PC-9 (cell line): ENCODE data around the gene COG4. TPM values are rescaled to one million over a fixed set of nuclear protein-coding genes. Genes with fewer than 3 reads are reported as not detected.
A peak's percentile ranks its signal among the peaks of the same experiment; 100 is the strongest.

Source experiments
- BruUV-seq: library from RNA; stranded (reverse); fragments of 400-500 nt; replicated peaks from 2 replicates; lab custom pipeline; 2021; lab: Mats Ljungman, UMichigan
- CTCF ChIA-PET: fragments of 300-600 bp; sonication (Branson Sonifier 250); formaldehyde crosslinking; loops from one replicate; lab custom pipeline; 2022; ENCODE audit warnings: antibody characterized with exemption; lab: Charles Lee
- POLR2A ChIA-PET: fragments of 300-600 bp; sonication (Branson Sonifier 250); formaldehyde crosslinking; loops from one replicate; lab custom pipeline; 2022; ENCODE audit warnings: antibody characterized with exemption; ENCODE audit not compliant: unreplicated experiment; lab: Charles Lee
- DNase-seq, 2 experiments: peaks; one replicate each; pipeline versions ENCODE4 v3.0.0 to v3.0.0-alpha.2; 2015 to 2022; ENCODE audit warnings: mixed read lengths in 1 of 2
- H2AFZ ChIP-seq: fragments of 200-600 bp; sonication (generic); 2 replicates; pipeline ENCODE4 v1.8.1; 2017; ENCODE audit warnings: antibody characterized with exemption
- H3F3A ChIP-seq: fragments of 200-600 bp; sonication (generic); 2 replicates; pipeline ENCODE4 v1.8.1; 2017; ENCODE audit warnings: antibody characterized with exemption, mild to moderate bottlenecking, low read depth; ENCODE audit not compliant: insufficient read depth
- H3K27ac ChIP-seq: fragments of 200-600 bp; sonication (generic); 2 replicates; pipeline ENCODE4 v1.6.1; 2016; ENCODE audit warnings: mixed run types
- H3K27me3 ChIP-seq: fragments of 200-600 bp; sonication (generic); 2 replicates; pipeline ENCODE4 v1.6.1; 2016; ENCODE audit warnings: low read depth, mixed run types; ENCODE audit not compliant: insufficient read depth
- H3K36me3 ChIP-seq: fragments of 200-600 bp; sonication (generic); 2 replicates; pipeline ENCODE4 v1.6.1; 2016; ENCODE audit warnings: low read depth, mixed run types
- H3K4me1 ChIP-seq: fragments of 200-600 bp; sonication (generic); replicated peaks from 2 replicates; pipeline ENCODE4 v1.6.1; 2016; ENCODE audit warnings: mixed run types; ENCODE audit not compliant: insufficient read depth
- H3K4me2 ChIP-seq: fragments of 200-600 bp; sonication (generic); 2 replicates; pipeline ENCODE4 v1.6.1; 2017; ENCODE audit warnings: mixed run types
- H3K4me3 ChIP-seq: fragments of 200-600 bp; sonication (generic); 2 replicates; pipeline ENCODE4 v1.6.1; 2016; ENCODE audit warnings: mixed run types
- H3K79me2 ChIP-seq: fragments of 200-600 bp; sonication (generic); 2 replicates; pipeline ENCODE4 v1.6.1; 2017; ENCODE audit warnings: low read depth, mixed run types
- H3K9me2 ChIP-seq: fragments of 200-600 bp; sonication (generic); 2 replicates; pipeline ENCODE4 v1.8.1; 2017; ENCODE audit warnings: mild to moderate bottlenecking; ENCODE audit not compliant: insufficient read depth
- H3K9me3 ChIP-seq: fragments of 200-600 bp; sonication (generic); 2 replicates; pipeline ENCODE4 v1.8.1; 2016; ENCODE audit warnings: low read depth; ENCODE audit not compliant: insufficient read depth
- H4K20me1 ChIP-seq: fragments of 200-600 bp; sonication (generic); 2 replicates; pipeline ENCODE4 v1.8.1; 2017; ENCODE audit not compliant: insufficient read depth
- EZH2 ChIP-seq: fragments of 200-600 bp; sonication (generic); IDR thresholded peaks from 2 replicates; pipeline ENCODE4 v1.8.0; 2017; ENCODE audit warnings: antibody characterized with exemption, low read depth
- intact Hi-C: fragments of 100-400 bp; cut with micrococcal nuclease; formaldehyde crosslinking; loops from one replicate; pipeline ENCODE4 v1.10.0; 2022; ENCODE audit not compliant: unreplicated experiment
- total RNA-seq: library from RNA; stranded (reverse); gene quantifications from 2 replicates; pipeline ENCODE4 v1.2.3, GENCODE V29; 2021
- TF ChIP-seq, protein P1 (sequence below): fragments of 200-600 bp; sonication (generic); conservative IDR thresholded peaks from 2 replicates; pipeline ENCODE4 v1.6.1; 2017; ENCODE audit warnings: mixed run types, antibody characterized with exemption, mild to moderate bottlenecking, moderate library complexity

COG4 gene
- total RNA-seq, 1 experiment from 2014 or later = 61.1 TPM

DNA sequence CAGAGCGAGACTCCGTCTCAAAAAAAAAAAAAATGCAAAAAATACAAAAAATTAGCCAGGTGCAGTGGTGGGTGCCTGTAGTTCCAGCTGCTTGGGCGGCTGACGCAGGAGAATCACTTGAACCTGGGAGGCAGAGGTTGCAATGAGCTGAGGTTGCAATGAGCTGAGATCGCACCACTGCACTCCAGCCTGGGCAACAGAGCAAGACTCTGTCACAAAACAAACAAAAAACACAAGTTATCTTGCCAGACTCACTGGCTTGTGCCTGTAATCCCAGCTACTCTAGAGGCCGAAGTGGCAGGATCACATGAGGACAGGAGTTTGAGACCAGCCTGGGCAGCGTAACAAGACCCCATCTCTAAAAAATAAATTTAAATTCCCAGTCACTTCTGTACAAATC lies 81.0 kb downstream of the COG4 start:
- H3K27ac ChIP-seq = no peak overlapping the region
- H3F3A ChIP-seq = no peaks in the 10 kb centered on the region
- intact Hi-C loops = no loop called here
- ChIA-PET CTCF (no interaction called here), POLR2A (no interaction called here)
- H3K4me2 ChIP-seq = no peak overlapping the region
- no peaks in the 10 kb centered on the region for H3K79me2 ChIP-seq
- no peaks in the 10 kb centered on the region for H3K27me3 ChIP-seq
- H3K9me2 ChIP-seq = no peaks in the 10 kb centered on the region
- no peaks in the 10 kb centered on the region for H3K4me1 ChIP-seq
- TF ChIP-seq, protein P1, sequence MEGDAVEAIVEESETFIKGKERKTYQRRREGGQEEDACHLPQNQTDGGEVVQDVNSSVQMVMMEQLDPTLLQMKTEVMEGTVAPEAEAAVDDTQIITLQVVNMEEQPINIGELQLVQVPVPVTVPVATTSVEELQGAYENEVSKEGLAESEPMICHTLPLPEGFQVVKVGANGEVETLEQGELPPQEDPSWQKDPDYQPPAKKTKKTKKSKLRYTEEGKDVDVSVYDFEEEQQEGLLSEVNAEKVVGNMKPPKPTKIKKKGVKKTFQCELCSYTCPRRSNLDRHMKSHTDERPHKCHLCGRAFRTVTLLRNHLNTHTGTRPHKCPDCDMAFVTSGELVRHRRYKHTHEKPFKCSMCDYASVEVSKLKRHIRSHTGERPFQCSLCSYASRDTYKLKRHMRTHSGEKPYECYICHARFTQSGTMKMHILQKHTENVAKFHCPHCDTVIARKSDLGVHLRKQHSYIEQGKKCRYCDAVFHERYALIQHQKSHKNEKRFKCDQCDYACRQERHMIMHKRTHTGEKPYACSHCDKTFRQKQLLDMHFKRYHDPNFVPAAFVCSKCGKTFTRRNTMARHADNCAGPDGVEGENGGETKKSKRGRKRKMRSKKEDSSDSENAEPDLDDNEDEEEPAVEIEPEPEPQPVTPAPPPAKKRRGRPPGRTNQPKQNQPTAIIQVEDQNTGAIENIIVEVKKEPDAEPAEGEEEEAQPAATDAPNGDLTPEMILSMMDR = no peak
- no peak for TF ChIP-seq EZH2
- BruUV-seq = no TSS peak
- H2AFZ ChIP-seq = no peak overlapping the region
- no peaks in the 10 kb centered on the region for H3K36me3 ChIP-seq
- no peak overlapping the region for H3K4me3 ChIP-seq
- H4K20me1 ChIP-seq = no peaks in the 10 kb centered on the region
- no peaks in the 10 kb centered on the region for H3K9me3 ChIP-seq
- no peak for DNase-seq

DNA sequence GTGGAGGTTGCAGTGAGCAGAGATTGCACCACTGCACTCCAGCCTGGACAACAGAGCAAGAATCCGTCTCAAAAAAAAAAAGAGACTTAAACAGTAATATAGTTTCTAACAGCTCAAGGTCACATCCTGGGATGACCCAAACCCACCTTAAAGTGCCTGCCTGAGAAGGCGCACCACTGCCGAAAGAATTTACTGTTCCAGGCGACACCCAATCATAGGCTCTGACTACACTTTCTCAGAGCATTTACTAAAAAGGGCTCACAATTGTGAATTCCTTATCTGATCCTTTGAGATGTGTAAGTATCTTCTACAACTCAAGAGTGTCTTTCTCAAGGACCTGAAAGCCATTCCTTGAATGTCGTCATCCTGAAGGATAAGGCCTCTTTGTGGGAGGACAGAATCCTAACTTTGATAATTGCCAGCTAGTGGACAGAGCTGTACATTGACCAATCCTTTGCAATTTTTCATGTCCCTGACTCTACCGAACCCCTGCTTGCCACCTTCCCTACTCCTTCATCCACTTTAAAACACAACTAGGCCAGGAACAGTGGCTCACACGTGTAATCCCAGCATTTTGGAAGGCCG lies 81.9 kb downstream of the COG4 start:
- Histone ChIP-seq H3K36me3 (no peaks in the 10 kb centered on the region), H3K4me2 (no peak overlapping the region), H3K9me2 (no peaks in the 10 kb centered on the region), H3K4me3 (no peak overlapping the region), H3K79me2 (no peaks in the 10 kb centered on the region), H4K20me1 (no peaks in the 10 kb centered on the region), H3K27me3 (no peaks in the 10 kb centered on the region), H3K27ac (no peak overlapping the region), H3K4me1 (0 out of 2 replicates have a peak, but pooled peaks cover under 1% of the 10 kb centered on the region), H3F3A (no peaks in the 10 kb centered on the region), H3K9me3 (no peaks in the 10 kb centered on the region), H2AFZ (no peak overlapping the region)
- DNase-seq = no peak
- ChIA-PET POLR2A (no interaction called here), CTCF (no interaction called here)
- no TSS peak for BruUV-seq
- TF ChIP-seq EZH2 = no peak
- TF ChIP-seq, protein P1 = no peak
- intact Hi-C loops = no loop called here

DNA sequence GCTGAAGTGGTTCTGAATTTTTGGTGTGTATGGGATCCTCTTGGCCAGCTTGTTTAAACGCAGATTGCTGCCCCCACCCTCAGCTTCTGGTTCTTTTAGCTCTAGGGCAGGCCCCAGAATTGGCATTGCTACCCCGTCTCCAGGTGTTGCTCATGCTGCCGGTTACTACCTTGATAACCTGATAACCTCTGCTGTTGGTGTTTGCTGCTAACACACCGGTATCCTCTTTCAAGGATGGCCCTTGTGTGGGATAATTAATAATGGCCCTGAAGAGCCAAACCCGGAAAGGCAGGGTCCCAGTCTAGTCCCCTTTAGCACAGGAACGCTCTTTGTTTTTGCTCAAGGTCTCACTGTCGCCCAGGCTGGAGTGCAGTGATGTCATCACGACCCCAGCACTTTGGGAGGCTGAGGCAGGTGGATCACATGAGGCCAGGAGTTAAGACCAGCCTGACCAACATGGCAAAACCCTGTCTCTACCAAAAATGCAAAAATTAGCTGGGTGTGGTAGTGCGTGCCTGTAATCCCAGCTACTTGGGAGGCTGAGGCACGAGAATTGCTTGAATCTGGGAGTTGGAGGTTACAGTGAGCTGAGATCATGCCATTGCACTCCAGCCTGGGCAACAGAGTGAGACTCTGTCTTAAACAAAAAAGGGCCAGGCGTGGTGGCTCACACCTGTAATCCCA lies 83.2 kb downstream of the COG4 start:
- Histone ChIP-seq H3K27me3 (no peaks in the 10 kb centered on the region), H3K9me3 (no peaks in the 10 kb centered on the region), H3K4me1 (0 out of 2 replicates have a peak, but pooled peaks cover 6% of the 10 kb centered on the region), H2AFZ (no peak overlapping the region), H3K79me2 (no peaks in the 10 kb centered on the region), H3K9me2 (no peaks in the 10 kb centered on the region), H3K4me2 (peak overlapping the region; percentile 79; the same call in 1 of the 2 replicates), H3K27ac (no peak overlapping the region), H4K20me1 (no peaks in the 10 kb centered on the region), H3F3A (no peaks in the 10 kb centered on the region), H3K36me3 (no peaks in the 10 kb centered on the region), H3K4me3 (no peak overlapping the region)
- TF ChIP-seq, protein P1 = no peak
- no peak for TF ChIP-seq EZH2
- POLR2A ChIA-PET = no interaction called here
- CTCF ChIA-PET = no interaction called here
- no peak for DNase-seq
- intact Hi-C loops = no loop called here
- no TSS peak for BruUV-seq
